ENCODE measurements around the gene MFSD11. TPM values are rescaled to one million over a fixed set of nuclear protein-coding genes. Genes with fewer than 3 reads are reported as not detected.

Gene MFSD11
- polyA plus RNA-seq, 3 donors = 19.8 to 24.8 (median 23.8) TPM

DNA sequence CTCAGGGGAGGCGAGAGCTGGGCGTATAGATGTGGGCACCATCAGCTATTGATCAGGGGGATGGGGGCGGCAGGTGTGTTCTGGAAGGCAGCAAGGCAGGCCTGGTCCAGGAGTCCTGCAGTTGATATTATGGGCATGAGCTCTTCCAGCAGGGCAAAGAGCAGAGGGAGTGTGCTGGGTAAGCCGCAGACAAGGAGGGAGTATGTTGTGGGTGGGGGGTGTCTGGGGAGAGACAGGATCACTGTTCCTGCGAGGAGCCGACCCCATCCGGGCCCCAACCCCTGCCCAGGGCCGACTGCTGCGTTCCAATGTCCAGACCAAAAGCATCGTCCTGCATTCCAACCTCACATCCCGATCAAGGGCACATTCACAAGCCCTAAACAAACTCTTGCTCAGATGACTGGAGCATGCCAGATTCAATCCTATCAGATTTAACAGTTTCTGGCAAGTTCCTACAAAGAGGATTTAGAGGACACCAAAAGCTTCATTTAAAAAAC is 36.4 kb upstream of the MFSD11 start:
- Histone ChIP-seq H3K27me3 (ENCODE audit: control insufficient read depth in 2 of 2, insufficient read depth in 2 of 2, low read length in 2 of 2) (no peaks in the 10 kb centered on the region), H3K9ac (ENCODE audit: insufficient read depth, low read length, poor library complexity, severe bottlenecking) (no peak overlapping the region), H3K4me1 (ENCODE audit: control insufficient read depth in 1 of 2, insufficient read depth in 2 of 2, low read length in 2 of 2) (no peaks in the 10 kb centered on the region), H4K20me1 (ENCODE audit: insufficient read depth, low read length) (no peaks in the 10 kb centered on the region), H2AFZ (ENCODE audit: insufficient read depth, low read depth, low read length, poor library complexity, severe bottlenecking) (no peak overlapping the region), H3K36me3 (replicated peaks in 1 of 2; ENCODE audit: control insufficient read depth in 1 of 2, insufficient read depth in 2 of 2, low read length in 2 of 2) (no peaks in the 10 kb centered on the region), H3K4me2 (replicated peaks; ENCODE audit: extremely low read depth, low read length, poor library complexity, severe bottlenecking) (no peak overlapping the region), H3K27ac (ENCODE audit: low read depth in 1 of 2, low read length in 2 of 2) (no peak overlapping the region), H3K4me3 (replicated peaks in 1 of 3; ENCODE audit: low read depth in 2 of 3, low read length in 3 of 3) (no peak overlapping the region), H3K79me2 (ENCODE audit: insufficient read depth, low read length) (no peaks in the 10 kb centered on the region), H3K9me3 (replicated peaks in 1 of 2; ENCODE audit: control insufficient read depth in 1 of 2, insufficient read depth in 1 of 2, low read length in 2 of 2) (no peaks in the 10 kb centered on the region)
- intact Hi-C loops (cut with micrococcal nuclease) = loop anchor here in 1 of 2 donors (10.0 kb wide), 1 partner anchor 177 kb away; no protein-coding TSS in a partner anchor
- 97% methylated on average over 10 of the region's 11 CpGs for WGBS (ENCODE audit: insufficient coverage)
- H3K4me3 Mint-ChIP-seq = no peak overlapping the region
- H3K27ac Mint-ChIP-seq = no peak overlapping the region
- H3K36me3 Mint-ChIP-seq = no peaks in the 10 kb centered on the region
- no peak for DNase-seq
- no peak for TF ChIP-seq CTCF (IDR thresholded peaks at IDR 0.05)
- peaks cover 3% of the 10 kb centered on the region for H3K4me1 Mint-ChIP-seq
- H3K27me3 Mint-ChIP-seq (ENCODE audit: low read depth in 3 of 3) = peaks cover 0 to 9% (median 8%) of the 10 kb centered on the region in 3 donors
- no peaks in the 10 kb centered on the region for H3K9me3 Mint-ChIP-seq

DNA sequence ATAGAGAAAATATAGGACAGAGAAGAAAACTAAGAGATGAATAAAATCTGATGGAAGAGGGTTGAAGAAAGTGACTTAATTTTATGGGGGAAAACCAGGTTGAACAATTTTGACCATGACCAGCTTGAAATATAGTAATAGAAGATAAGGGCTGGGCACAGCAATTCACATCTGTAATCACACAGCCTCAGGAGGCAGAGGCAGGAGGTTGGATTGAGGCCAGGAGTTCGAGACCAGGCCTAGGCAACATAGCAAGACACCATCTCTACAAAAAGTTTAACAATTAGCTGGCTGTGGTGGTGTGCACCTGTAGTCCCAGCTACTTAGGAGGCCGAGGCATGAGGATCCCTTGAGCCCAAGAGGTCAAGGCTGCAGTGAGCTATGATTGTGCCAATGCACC is 35.8 kb upstream of the MFSD11 start:
- Histone ChIP-seq H3K4me3 (replicated peaks in 1 of 3; ENCODE audit: low read depth in 2 of 3, low read length in 3 of 3) (no peak overlapping the region), H3K79me2 (ENCODE audit: insufficient read depth, low read length) (no peaks in the 10 kb centered on the region), H3K36me3 (replicated peaks in 1 of 2; ENCODE audit: control insufficient read depth in 1 of 2, insufficient read depth in 2 of 2, low read length in 2 of 2) (no peaks in the 10 kb centered on the region), H4K20me1 (ENCODE audit: insufficient read depth, low read length) (no peaks in the 10 kb centered on the region), H2AFZ (ENCODE audit: insufficient read depth, low read depth, low read length, poor library complexity, severe bottlenecking) (no peak overlapping the region), H3K4me2 (replicated peaks; ENCODE audit: extremely low read depth, low read length, poor library complexity, severe bottlenecking) (no peak overlapping the region), H3K27ac (ENCODE audit: low read depth in 1 of 2, low read length in 2 of 2) (no peak overlapping the region), H3K27me3 (ENCODE audit: control insufficient read depth in 2 of 2, insufficient read depth in 2 of 2, low read length in 2 of 2) (no peaks in the 10 kb centered on the region), H3K9ac (ENCODE audit: insufficient read depth, low read length, poor library complexity, severe bottlenecking) (no peak overlapping the region), H3K4me1 (ENCODE audit: control insufficient read depth in 1 of 2, insufficient read depth in 2 of 2, low read length in 2 of 2) (no peaks in the 10 kb centered on the region), H3K9me3 (replicated peaks in 1 of 2; ENCODE audit: control insufficient read depth in 1 of 2, insufficient read depth in 1 of 2, low read length in 2 of 2) (no peaks in the 10 kb centered on the region)
- Mint-ChIP-seq H3K36me3 (no peaks in the 10 kb centered on the region), H3K27ac (no peak overlapping the region), H3K27me3 (ENCODE audit: low read depth in 3 of 3) (peaks cover 0 to 9% (median 8%) of the 10 kb centered on the region in 3 donors), H3K9me3 (no peaks in the 10 kb centered on the region), H3K4me1 (no peaks in the 10 kb centered on the region), H3K4me3 (no peak overlapping the region)
- WGBS (ENCODE audit: insufficient coverage) = no CpG with 5 or more reads among the region's 2 CpGs
- no peak for DNase-seq
- no peak for TF ChIP-seq CTCF (IDR thresholded peaks at IDR 0.05)
- intact Hi-C loops (cut with micrococcal nuclease) = loop anchor here in 1 of 2 donors (10.0 kb wide), 1 partner anchor 177 kb away; no protein-coding TSS in a partner anchor
